Measurements from ENCODE around the gene ZNRF2. TPM values are rescaled to one million over a fixed set of nuclear protein-coding genes. Genes with fewer than 3 reads are reported as not detected.

Gene ZNRF2
- total and polyA plus RNA-seq, 2 of the 4 experiments (the other 2 are of a cell fraction): 0.31 to 0.54 TPM

DNA sequence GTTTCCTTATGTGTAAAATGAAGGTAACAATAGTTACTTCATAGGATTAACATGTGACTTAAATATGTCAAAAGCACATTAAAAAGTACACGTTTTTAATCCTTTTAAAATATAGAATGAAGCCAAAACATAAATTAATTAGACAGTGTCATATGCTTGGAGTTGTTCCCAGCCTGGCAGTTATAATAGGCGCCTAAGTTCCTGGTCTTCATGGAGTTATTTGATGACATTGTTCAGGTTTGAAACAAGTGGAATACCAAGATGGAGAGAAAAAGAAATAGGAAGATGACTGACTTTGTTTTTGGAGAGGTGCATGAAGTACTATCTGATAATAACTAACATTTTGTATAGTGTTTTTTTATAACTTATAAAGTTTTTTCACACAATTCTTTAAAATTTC, 67.3 kb downstream of the ZNRF2 start:
- Histone ChIP-seq H3K9ac (ENCODE audit: low read depth, low read length) (no peak overlapping the region), H3K18ac (ENCODE audit: low read depth, low read length) (no peak overlapping the region), H3K4me3 (ENCODE audit: insufficient read depth, low read depth, low read length) (no peak overlapping the region), H2BK120ac (ENCODE audit: low read depth, low read length) (no peak overlapping the region), H4K5ac (ENCODE audit: low read depth, low read length) (no peak overlapping the region), H2AK5ac (ENCODE audit: low read depth, low read length) (no peak overlapping the region), H4K8ac (ENCODE audit: low read depth in 2 of 2, low read length in 2 of 2) (no peak overlapping the region), H2BK5ac (ENCODE audit: low read depth, low read length, poor library complexity, severe bottlenecking) (no peak overlapping the region), H3K27ac (ENCODE audit: insufficient read depth, low read length) (no peak overlapping the region), H3K36me3 (ENCODE audit: control insufficient read depth, insufficient read depth, low read length) (no peaks in the 10 kb centered on the region), H3K4me2 (ENCODE audit: low read depth, low read length) (no peak overlapping the region), H2BK15ac (ENCODE audit: low read depth, low read length) (no peak overlapping the region), H3K79me1 (ENCODE audit: low read depth in 1 of 2, low read length in 2 of 2) (no peaks in the 10 kb centered on the region), H3K4me1 (ENCODE audit: control insufficient read depth, insufficient read depth, low read length) (peaks cover 2% of the 10 kb centered on the region; the same call in 1 of the 2 replicates), H3K9me1 (ENCODE audit: insufficient read depth, low read length) (no peaks in the 10 kb centered on the region), H4K91ac (ENCODE audit: insufficient read depth, low read depth, low read length) (no peak overlapping the region), H2AK9ac (replicated peaks; ENCODE audit: low read depth, low read length, poor library complexity) (no peak overlapping the region), H2BK20ac (ENCODE audit: low read depth, low read length) (no peak overlapping the region), H3K27me3 (ENCODE audit: control insufficient read depth, insufficient read depth, low read length) (no peaks in the 10 kb centered on the region), H3K23ac (ENCODE audit: low read depth, low read length) (no peak overlapping the region), H3K9me3 (ENCODE audit: control insufficient read depth, insufficient read depth, low read length) (no peaks in the 10 kb centered on the region), H4K20me1 (ENCODE audit: insufficient read depth, low read length) (no peaks in the 10 kb centered on the region), H3K14ac (replicated peaks; ENCODE audit: low read depth, low read length) (no peak overlapping the region), H3K56ac (ENCODE audit: extremely low read depth, insufficient read depth, low read length) (no peak overlapping the region), H3K4ac (ENCODE audit: low read depth, low read length) (no peak overlapping the region), H2AFZ (replicated peaks; ENCODE audit: low read length, poor library complexity) (no peak overlapping the region)
- dilution Hi-C loops (cut with HindIII; ENCODE audit: low sequenced_read_pairs, unreplicated experiment) (no loop called here), in situ Hi-C loops (cut with MboI; ENCODE audit: low sequenced_read_pairs) (no loop called here), intact Hi-C loops (cut with micrococcal nuclease) (no loop called here)
- DNase-seq: no peak
- ChIA-PET CTCF (interaction anchor here (1.4 to 1.7 kb wide), 2 partner anchors 10 to 76 kb away, joined by 3 to 4 read pairs; no protein-coding TSS in a partner anchor), POLR2A (ENCODE audit: unreplicated experiment) (no interaction called here)
- BruUV-seq (replicated peaks): no TSS peak
- ATAC-seq (ENCODE audit: low read depth): no peak
- TF ChIP-seq BHLHE40 (IDR thresholded peaks at IDR 0.05; ENCODE audit: low read depth, low read length) (no peak), MXI1 (IDR thresholded peaks at IDR 0.05; ENCODE audit: borderline replicate concordance, low read depth, low read length) (no peak), MAZ (IDR thresholded peaks at IDR 0.05; ENCODE audit: borderline replicate concordance, low read depth, low read length) (no peak), MAFK (IDR thresholded peaks at IDR 0.05; ENCODE audit: low read depth, low read length) (no peak)
- WGBS, 2 experiments (ENCODE audit: extremely low coverage in 2 of 2, insufficient read length in 1 of 2): no CpG with 5 or more reads among the region's 2 CpGs

All from IMR-90 (cell line).